ENCODE measurements around the gene NR2F2.
"Not testable (repeated sequence)": the region's sequence is repeated elsewhere in the genome, so short reads cannot be mapped to it uniquely, and the experiment has no call there.

NR2F2 gene

GRCh38 chr15:96374499-96374898 lies 44.0 kb downstream of the NR2F2 start:
- no peak for DNase-seq

GRCh38 chr15:96379592-96379991 lies 49.1 kb downstream of the NR2F2 start:
- not testable (repeated sequence) for DNase-seq

DNA sequence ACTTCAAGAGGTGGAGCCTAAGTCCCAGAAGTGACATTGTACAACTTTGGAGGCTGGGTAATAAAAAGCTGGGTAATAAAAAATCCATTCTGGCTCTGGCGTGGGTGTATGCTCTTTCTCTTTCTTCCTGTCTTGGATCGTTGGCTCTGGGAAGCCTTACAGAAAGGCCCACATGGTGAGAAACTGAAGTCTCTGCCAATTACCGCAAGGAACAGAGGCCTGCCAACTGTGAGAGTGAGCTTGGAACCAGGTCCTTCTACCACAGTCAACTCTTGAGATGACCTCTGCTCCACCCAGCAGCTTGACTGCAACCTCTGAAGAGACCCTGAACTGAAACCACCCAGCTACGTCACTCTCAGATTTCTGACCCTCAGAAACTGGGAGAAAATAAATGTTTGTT lies 51.0 kb downstream of the NR2F2 start:
- no peak for DNase-seq

- DNase-seq: no peak
These were observed 54.7 kb downstream of the NR2F2 start for GRCh38 chr15:96385195-96385594.

GRCh38 chr15:96388673-96389072 lies 58.2 kb downstream of the NR2F2 start:
- DNase-seq: no peak

Data from NCI-H345 (cell line).